WTC11 (cell line): ENCODE measurements around the gene B3GAT1. TPM values are rescaled to one million over a fixed set of nuclear protein-coding genes. Genes with fewer than 3 reads are reported as not detected.

ENCODE experiments used
- ATAC-seq: fragments of 200-7000 bp; cut with Tn5 transposase; 2 replicates; pipeline ENCODE4 v1.10.0; 2021; ENCODE audit warnings: mild to moderate bottlenecking, moderate library complexity
- CTCF ChIA-PET: fragments of 300-600 bp; sonication (Branson Sonifier 250); formaldehyde crosslinking; loops from one replicate; lab custom pipeline; 2021; ENCODE audit warnings: antibody characterized with exemption; lab: Charles Lee
- POLR2A ChIA-PET: fragments of 350-600 bp; sonication (Branson Sonifier 250); formaldehyde crosslinking; loops from one replicate; lab custom pipeline; 2021; ENCODE audit warnings: antibody characterized with exemption; lab: Charles Lee
- DNase-seq: peaks from one replicate; pipeline ENCODE4 v3.0.0; 2021; ENCODE audit warnings: low spot score
- H3K27ac Mint-ChIP-seq: 2 replicates; pipeline ENCODE4 v1.8.0; 2021; ENCODE audit warnings: mixed read lengths
- H3K27me3 Mint-ChIP-seq: 2 replicates; pipeline ENCODE4 v1.8.0; 2021; ENCODE audit warnings: low read depth, mild to moderate bottlenecking, moderate library complexity, mixed read lengths
- H3K36me3 Mint-ChIP-seq: 2 replicates; pipeline ENCODE4 v1.8.0; 2021; ENCODE audit warnings: mixed read lengths
- H3K4me1 Mint-ChIP-seq: 2 replicates; pipeline ENCODE4 v1.8.0; 2022; ENCODE audit warnings: mixed read lengths
- H3K4me3 Mint-ChIP-seq: 2 replicates; pipeline ENCODE4 v1.8.0; 2021; ENCODE audit warnings: mild to moderate bottlenecking, moderate library complexity, mixed read lengths
- H3K9me3 Mint-ChIP-seq: 2 replicates; pipeline ENCODE4 v1.8.0; 2021; ENCODE audit warnings: mixed read lengths
- ATF1 ChIP-seq: sonication (generic); formaldehyde crosslinking; IDR thresholded peaks from 2 replicates; pipeline ENCODE4 v1.8.1; 2023; ENCODE audit warnings: mild to moderate bottlenecking, moderate library complexity, missing genetic modification reagents
- FOXJ3 ChIP-seq: sonication (generic); formaldehyde crosslinking; IDR thresholded peaks from 2 replicates; pipeline ENCODE4 v1.9.0; 2021; ENCODE audit warnings: missing genetic modification reagents, mild to moderate bottlenecking, borderline replicate concordance
- GABPB1 ChIP-seq: sonication (generic); formaldehyde crosslinking; IDR thresholded peaks from 2 replicates; pipeline ENCODE4 v1.8.1; 2023; ENCODE audit warnings: mild to moderate bottlenecking, missing genetic modification reagents
- JAZF1 ChIP-seq: fragments of 250-450 bp; sonication (Bioruptor Pico); IDR thresholded peaks from 2 replicates; pipeline ENCODE4 v1.9.0; 2021; ENCODE audit warnings: moderate library complexity, mild to moderate bottlenecking, inconsistent platforms
- MYBL2 ChIP-seq: sonication (generic); formaldehyde crosslinking; IDR thresholded peaks from 2 replicates; pipeline ENCODE4 v1.8.1; 2023; ENCODE audit warnings: mild to moderate bottlenecking, moderate library complexity, missing genetic modification reagents
- NFATC4 ChIP-seq: fragments of 250-450 bp; sonication (Bioruptor Pico); IDR thresholded peaks from 2 replicates; pipeline ENCODE4 v1.9.0; 2021; ENCODE audit warnings: mild to moderate bottlenecking
- PRRX2 ChIP-seq: fragments of 250-450 bp; sonication (Bioruptor Pico); IDR thresholded peaks from 2 replicates; pipeline ENCODE4 v1.8.0; 2021; ENCODE audit warnings: mild to moderate bottlenecking
- RELA ChIP-seq: sonication (generic); formaldehyde crosslinking; IDR thresholded peaks from 2 replicates; pipeline ENCODE4 v1.8.1; 2022; ENCODE audit warnings: missing genetic modification reagents, mild to moderate bottlenecking, borderline replicate concordance
- ZNF138 ChIP-seq: sonication (generic); formaldehyde crosslinking; conservative IDR thresholded peaks from 2 replicates; pipeline ENCODE4 v1.8.1; 2022; ENCODE audit warnings: mild to moderate bottlenecking, moderate library complexity, missing genetic modification reagents
- ZNF219 ChIP-seq: sonication (generic); formaldehyde crosslinking; IDR thresholded peaks from 2 replicates; pipeline ENCODE4 v1.8.0; 2023; ENCODE audit warnings: missing genetic modification reagents, mild to moderate bottlenecking, borderline replicate concordance
- ZNF416 ChIP-seq: fragments of 250-450 bp; sonication (Bioruptor Pico); IDR thresholded peaks from 2 replicates; pipeline ENCODE4 v1.9.0; 2021; ENCODE audit warnings: mild to moderate bottlenecking, inconsistent platforms
- total RNA-seq: library from RNA; stranded (reverse); gene quantifications from 3 replicates; pipeline ENCODE4 v1.2.3, GENCODE V29; 2021
- TF ChIP-seq, protein P1 (sequence below): sonication (generic); formaldehyde crosslinking; IDR thresholded peaks from 2 replicates; pipeline ENCODE4 v1.8.0; 2023; ENCODE audit warnings: missing genetic modification reagents
- TF ChIP-seq, protein P2 (sequence below): sonication (generic); formaldehyde crosslinking; IDR thresholded peaks from 2 replicates; pipeline ENCODE4 v1.8.1; 2022; ENCODE audit warnings: low read depth, mild to moderate bottlenecking, moderate library complexity, missing genetic modification reagents, borderline replicate concordance
- TF ChIP-seq, protein P3 (sequence below): sonication (generic); formaldehyde crosslinking; IDR thresholded peaks from 2 replicates; pipeline ENCODE4 v1.8.1; 2023; ENCODE audit warnings: mild to moderate bottlenecking, moderate library complexity, missing genetic modification reagents
- TF ChIP-seq, protein P4 (sequence below): sonication (generic); formaldehyde crosslinking; IDR thresholded peaks from 2 replicates; pipeline ENCODE4 v1.8.1; 2022; ENCODE audit warnings: mild to moderate bottlenecking, moderate library complexity, missing genetic modification reagents
- TF ChIP-seq, protein P5 (sequence below): sonication (generic); formaldehyde crosslinking; IDR thresholded peaks from 2 replicates; pipeline ENCODE4 v1.8.1; 2023; ENCODE audit warnings: mild to moderate bottlenecking, missing genetic modification reagents, moderate library complexity
- TF ChIP-seq, protein P6 (sequence below): sonication (generic); formaldehyde crosslinking; IDR thresholded peaks from 2 replicates; pipeline ENCODE4 v1.8.0; 2022; ENCODE audit warnings: mild to moderate bottlenecking, missing genetic modification reagents
- TF ChIP-seq, protein P7 (sequence below): sonication (generic); formaldehyde crosslinking; IDR thresholded peaks from 2 replicates; pipeline ENCODE4 v1.8.1; 2023; ENCODE audit warnings: mild to moderate bottlenecking, missing genetic modification reagents, moderate library complexity

The B3GAT1 gene
- total RNA-seq, 1 experiment from 2014 or later: 30.0 TPM

DNA sequence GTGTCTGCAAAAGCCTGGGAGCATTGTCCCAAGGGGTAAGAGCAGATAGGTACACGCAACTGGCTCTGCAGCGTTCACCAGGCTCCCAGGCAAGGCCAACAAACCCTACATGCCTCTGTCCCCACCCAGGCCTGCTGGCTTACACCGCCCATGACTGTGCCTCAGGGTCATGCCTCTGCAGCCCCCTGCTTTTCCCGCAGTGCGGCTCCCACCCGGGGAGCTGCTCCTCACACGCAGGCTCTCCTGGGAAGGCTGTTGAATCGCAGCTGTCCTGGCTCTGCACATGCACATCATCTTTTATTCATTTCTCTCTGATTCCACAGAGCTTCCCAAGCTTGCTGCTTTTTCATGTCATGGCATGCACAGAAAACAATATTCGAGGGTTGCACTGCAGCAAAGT is 29.2 kb upstream of the B3GAT1 start (continued):
- TF ChIP-seq ZNF219 (CRISPR knock-in tag) (no peak), MYBL2 (no peak)

DNA sequence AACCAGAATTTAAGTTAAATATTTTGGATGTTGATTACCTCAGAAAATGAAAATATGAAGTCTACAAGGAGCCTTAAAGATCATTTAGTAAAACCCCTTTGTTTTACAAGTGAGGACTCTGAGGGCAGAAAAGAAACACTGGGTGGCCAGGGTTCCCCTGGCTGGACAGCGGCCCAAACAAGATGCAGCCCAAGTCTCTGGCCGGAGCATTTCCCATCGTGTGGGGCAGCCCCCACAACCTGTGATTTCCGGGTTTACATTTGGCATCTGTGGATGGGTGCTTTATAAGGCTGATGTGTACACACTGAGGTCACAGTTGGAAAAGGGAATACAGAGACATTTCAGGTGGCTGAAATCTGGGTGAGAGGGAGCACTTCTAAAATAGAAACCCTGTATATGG is 28.8 kb upstream of the B3GAT1 start:
- TF ChIP-seq, protein P1, sequence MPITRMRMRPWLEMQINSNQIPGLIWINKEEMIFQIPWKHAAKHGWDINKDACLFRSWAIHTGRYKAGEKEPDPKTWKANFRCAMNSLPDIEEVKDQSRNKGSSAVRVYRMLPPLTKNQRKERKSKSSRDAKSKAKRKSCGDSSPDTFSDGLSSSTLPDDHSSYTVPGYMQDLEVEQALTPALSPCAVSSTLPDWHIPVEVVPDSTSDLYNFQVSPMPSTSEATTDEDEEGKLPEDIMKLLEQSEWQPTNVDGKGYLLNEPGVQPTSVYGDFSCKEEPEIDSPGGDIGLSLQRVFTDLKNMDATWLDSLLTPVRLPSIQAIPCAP: no peak
- TF ChIP-seq ZNF219 (CRISPR knock-in tag) (no peak), ZNF416 (CRISPR knock-in tag) (no peak)
- TF ChIP-seq, all 79 proteins: peak for 0
- DNase-seq (no peak), ATAC-seq (no peak)
- no peak overlapping the region for H3K4me3 Mint-ChIP-seq
- CTCF ChIA-PET: no interaction called here
- no peaks in the 10 kb centered on the region; the same call in 1 of the 2 replicates for H3K27me3 Mint-ChIP-seq
- no peaks in the 10 kb centered on the region for H3K36me3 Mint-ChIP-seq
- peaks cover 6% of the 10 kb centered on the region for H3K9me3 Mint-ChIP-seq
- peaks cover 9% of the 10 kb centered on the region for H3K4me1 Mint-ChIP-seq
- no peak overlapping the region for H3K27ac Mint-ChIP-seq
- POLR2A ChIA-PET: no interaction called here

DNA sequence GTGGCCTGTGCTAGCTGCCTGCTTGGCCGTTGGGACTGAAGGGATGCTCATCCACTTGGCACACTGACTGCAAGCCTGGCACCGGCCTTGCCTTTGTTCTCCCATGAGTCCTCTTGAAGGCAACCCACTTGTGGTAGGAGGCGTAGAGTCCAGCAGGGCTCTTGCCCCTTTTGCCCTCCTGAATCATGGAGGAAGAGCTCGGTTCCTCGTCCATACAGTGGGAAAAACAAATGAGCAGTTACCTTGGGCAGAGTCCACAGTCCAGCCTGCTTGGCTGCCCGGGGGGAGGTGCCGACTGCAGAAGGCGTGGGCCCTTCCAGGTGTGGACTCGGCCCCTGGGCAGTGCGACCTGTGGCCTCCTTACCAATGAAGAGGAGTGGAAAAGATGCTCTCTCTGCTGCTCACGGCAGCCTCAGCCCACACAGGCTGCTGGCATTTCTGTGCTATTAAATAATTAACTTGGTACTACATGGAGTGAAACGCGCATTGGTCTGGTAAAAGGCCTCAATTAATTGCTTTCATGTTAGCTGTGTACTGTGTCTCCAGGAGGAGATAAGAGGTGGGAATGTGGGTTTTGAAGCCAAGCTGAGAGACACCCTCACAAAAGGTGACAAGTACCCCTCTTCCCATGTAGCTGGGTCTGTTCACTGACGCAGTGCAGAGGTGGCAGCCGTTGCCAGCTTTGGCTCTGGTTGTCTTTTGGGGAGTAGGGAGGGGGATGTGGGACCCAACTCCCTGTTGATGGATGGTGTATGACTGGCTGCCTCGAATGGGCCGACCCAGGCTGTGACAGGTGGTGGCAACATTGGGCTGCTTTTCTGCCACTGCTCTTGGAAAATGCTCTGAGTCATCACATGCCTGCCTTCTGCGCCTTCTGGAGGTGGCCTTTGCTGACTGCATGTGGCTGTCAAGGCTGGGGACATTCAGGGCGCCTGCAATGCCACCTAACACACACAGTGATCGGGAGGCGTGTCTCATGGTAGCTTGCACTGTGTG is 26.8 kb upstream of the B3GAT1 start:
- Mint-ChIP-seq H3K4me3 (no peak overlapping the region), H3K27ac (no peak overlapping the region), H3K36me3 (no peaks in the 10 kb centered on the region), H3K9me3 (peaks cover 3% of the 10 kb centered on the region), H3K27me3 (no peaks in the 10 kb centered on the region; the same call in 1 of the 2 replicates), H3K4me1 (peaks cover 9% of the 10 kb centered on the region)
- TF ChIP-seq ZNF138 (CRISPR knock-in tag): no peak
- TF ChIP-seq, protein P2, sequence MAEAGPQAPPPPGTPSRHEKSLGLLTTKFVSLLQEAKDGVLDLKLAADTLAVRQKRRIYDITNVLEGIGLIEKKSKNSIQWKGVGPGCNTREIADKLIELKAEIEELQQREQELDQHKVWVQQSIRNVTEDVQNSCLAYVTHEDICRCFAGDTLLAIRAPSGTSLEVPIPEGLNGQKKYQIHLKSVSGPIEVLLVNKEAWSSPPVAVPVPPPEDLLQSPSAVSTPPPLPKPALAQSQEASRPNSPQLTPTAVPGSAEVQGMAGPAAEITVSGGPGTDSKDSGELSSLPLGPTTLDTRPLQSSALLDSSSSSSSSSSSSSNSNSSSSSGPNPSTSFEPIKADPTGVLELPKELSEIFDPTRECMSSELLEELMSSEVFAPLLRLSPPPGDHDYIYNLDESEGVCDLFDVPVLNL (CRISPR knock-in tag): no peak
- TF ChIP-seq, protein P3, sequence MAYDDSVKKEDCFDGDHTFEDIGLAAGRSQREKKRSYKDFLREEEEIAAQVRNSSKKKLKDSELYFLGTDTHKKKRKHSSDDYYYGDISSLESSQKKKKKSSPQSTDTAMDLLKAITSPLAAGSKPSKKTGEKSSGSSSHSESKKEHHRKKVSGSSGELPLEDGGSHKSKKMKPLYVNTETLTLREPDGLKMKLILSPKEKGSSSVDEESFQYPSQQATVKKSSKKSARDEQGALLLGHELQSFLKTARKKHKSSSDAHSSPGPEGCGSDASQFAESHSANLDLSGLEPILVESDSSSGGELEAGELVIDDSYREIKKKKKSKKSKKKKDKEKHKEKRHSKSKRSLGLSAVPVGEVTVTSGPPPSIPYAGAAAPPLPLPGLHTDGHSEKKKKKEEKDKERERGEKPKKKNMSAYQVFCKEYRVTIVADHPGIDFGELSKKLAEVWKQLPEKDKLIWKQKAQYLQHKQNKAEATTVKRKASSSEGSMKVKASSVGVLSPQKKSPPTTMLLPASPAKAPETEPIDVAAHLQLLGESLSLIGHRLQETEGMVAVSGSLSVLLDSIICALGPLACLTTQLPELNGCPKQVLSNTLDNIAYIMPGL (CRISPR knock-in tag): no peak
- ATAC-seq (no peak), DNase-seq (no peak)
- CTCF ChIA-PET: no interaction called here
- POLR2A ChIA-PET: interaction anchor here (0.9 to 1.0 kb wide), 2 partner anchors 21 to 36 kb away, joined by 3 to 5 read pairs; no protein-coding TSS in a partner anchor

DNA sequence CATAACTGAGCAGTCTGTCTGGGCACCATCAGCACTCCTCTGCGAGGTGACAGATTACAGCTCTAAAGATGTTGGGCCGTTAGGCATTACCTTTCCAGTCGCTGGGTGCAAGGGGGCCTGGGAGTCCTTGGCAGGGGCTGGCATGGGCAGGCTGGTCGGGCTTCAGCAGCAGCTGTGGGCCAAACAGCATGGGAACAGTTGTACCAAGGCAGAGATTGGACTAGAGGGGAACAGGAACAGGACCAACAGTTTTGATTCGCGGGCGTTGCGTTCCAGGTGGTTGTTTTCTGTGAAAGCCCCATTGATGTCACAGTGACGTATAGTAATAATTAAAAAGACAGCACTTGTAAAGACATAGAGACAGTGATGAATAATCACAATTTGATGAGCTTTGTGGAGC is 25.8 kb upstream of the B3GAT1 start:
- Mint-ChIP-seq H3K4me3 (no peak overlapping the region), H3K36me3 (no peaks in the 10 kb centered on the region), H3K27ac (no peak overlapping the region), H3K27me3 (no peaks in the 10 kb centered on the region; the same call in 1 of the 2 replicates), H3K4me1 (peaks cover 9% of the 10 kb centered on the region), H3K9me3 (peaks cover 3% of the 10 kb centered on the region)
- ChIA-PET CTCF (no interaction called here), POLR2A (interaction anchor here (1.0 kb wide), 1 partner anchor 20 kb away, joined by 3 read pairs; no protein-coding TSS in a partner anchor)
- ATAC-seq: no peak
- DNase-seq: no peak
- TF ChIP-seq GABPB1 (CRISPR knock-in tag): no peak
- no peak for TF ChIP-seq FOXJ3 (CRISPR knock-in tag)
- no peak for TF ChIP-seq PRRX2
- no peak for TF ChIP-seq JAZF1 (CRISPR knock-in tag)
- no peak for TF ChIP-seq ZNF219 (CRISPR knock-in tag)
- no peak for TF ChIP-seq MYBL2
- TF ChIP-seq, protein P4, sequence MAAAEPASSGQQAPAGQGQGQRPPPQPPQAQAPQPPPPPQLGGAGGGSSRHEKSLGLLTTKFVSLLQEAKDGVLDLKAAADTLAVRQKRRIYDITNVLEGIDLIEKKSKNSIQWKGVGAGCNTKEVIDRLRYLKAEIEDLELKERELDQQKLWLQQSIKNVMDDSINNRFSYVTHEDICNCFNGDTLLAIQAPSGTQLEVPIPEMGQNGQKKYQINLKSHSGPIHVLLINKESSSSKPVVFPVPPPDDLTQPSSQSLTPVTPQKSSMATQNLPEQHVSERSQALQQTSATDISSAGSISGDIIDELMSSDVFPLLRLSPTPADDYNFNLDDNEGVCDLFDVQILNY (CRISPR knock-in tag): no peak
- TF ChIP-seq, protein P5, sequence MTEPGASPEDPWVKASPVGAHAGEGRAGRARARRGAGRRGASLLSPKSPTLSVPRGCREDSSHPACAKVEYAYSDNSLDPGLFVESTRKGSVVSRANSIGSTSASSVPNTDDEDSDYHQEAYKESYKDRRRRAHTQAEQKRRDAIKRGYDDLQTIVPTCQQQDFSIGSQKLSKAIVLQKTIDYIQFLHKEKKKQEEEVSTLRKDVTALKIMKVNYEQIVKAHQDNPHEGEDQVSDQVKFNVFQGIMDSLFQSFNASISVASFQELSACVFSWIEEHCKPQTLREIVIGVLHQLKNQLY (CRISPR knock-in tag): no peak
- TF ChIP-seq, protein P6, sequence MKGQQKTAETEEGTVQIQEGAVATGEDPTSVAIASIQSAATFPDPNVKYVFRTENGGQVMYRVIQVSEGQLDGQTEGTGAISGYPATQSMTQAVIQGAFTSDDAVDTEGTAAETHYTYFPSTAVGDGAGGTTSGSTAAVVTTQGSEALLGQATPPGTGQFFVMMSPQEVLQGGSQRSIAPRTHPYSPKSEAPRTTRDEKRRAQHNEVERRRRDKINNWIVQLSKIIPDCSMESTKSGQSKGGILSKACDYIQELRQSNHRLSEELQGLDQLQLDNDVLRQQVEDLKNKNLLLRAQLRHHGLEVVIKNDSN: no peak
- TF ChIP-seq, protein P1: no peak
- TF ChIP-seq RELA (CRISPR knock-in tag): no peak
- TF ChIP-seq, protein P7, sequence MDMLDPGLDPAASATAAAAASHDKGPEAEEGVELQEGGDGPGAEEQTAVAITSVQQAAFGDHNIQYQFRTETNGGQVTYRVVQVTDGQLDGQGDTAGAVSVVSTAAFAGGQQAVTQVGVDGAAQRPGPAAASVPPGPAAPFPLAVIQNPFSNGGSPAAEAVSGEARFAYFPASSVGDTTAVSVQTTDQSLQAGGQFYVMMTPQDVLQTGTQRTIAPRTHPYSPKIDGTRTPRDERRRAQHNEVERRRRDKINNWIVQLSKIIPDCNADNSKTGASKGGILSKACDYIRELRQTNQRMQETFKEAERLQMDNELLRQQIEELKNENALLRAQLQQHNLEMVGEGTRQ (CRISPR knock-in tag): no peak
- TF ChIP-seq NFATC4 (CRISPR knock-in tag): no peak
- no peak for TF ChIP-seq ATF1
